ENCODE data around the gene MYO15B. TPM values are rescaled to one million over a fixed set of nuclear protein-coding genes. Genes with fewer than 3 reads are reported as not detected.

Gene MYO15B
- total and polyA plus RNA-seq, 2 donors (not counting 3 experiments of a cell fraction or from before 2014, with no cell fraction given) = 10.2 to 87.8 TPM

DNA sequence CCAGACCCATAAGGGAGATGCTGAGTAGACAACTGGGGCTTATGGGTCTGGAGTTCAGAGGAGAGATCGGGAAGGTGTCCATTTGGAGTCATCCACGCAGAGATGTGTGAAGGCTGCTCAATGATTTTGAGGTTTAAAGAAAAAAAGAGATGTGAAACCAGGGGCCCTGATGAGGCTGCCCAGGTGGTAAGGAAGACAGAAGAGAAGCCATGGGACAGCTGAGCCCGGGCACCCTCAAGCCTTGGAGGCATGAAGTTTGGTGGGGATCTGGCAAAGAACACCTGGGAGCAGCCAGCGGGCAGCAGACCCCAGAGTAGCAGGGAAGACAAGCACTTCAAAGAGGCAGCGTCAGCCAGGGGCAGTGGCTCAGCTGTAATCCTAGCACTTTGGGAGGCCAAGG lies 20.8 kb upstream of the MYO15B start:
- Histone ChIP-seq H3K4me2 (ENCODE audit: insufficient read depth, low read length) (no peak overlapping the region), H3K4me1 (ENCODE audit: control insufficient read depth, extremely low read depth, insufficient read depth, low read length) (peaks cover 9% of the 10 kb centered on the region), H3K9me3 (replicated peaks; ENCODE audit: control insufficient read depth, insufficient read depth, low read length) (no peaks in the 10 kb centered on the region), H2AFZ (ENCODE audit: low read depth, low read length) (no peak overlapping the region), H3K27me3 (ENCODE audit: control insufficient read depth in 2 of 2, insufficient read depth in 2 of 2, low read length in 2 of 2) (no peaks in the 10 kb centered on the region), H3K27ac (ENCODE audit: insufficient read depth, low read depth, low read length) (no peak overlapping the region), H3K4me3 (replicated peaks in 1 of 3; ENCODE audit: insufficient read depth in 1 of 3, low read depth in 1 of 3, low read length in 3 of 3) (no peak overlapping the region), H3K36me3 (ENCODE audit: control insufficient read depth in 2 of 2, extremely low read depth in 1 of 2, insufficient read depth in 2 of 2, low read length in 2 of 2) (no peaks in the 10 kb centered on the region), H3K9me1 (replicated peaks; ENCODE audit: control insufficient read depth, extremely low read depth, insufficient read depth, low read length) (no peaks in the 10 kb centered on the region), H3K79me2 (ENCODE audit: control insufficient read depth, insufficient read depth, low read length) (no peaks in the 10 kb centered on the region), H3K9ac (replicated peaks; ENCODE audit: extremely low read depth, insufficient read depth, low read length) (no peak overlapping the region), H4K20me1 (replicated peaks; ENCODE audit: control insufficient read depth, extremely low read depth, insufficient read depth, low read length) (no peaks in the 10 kb centered on the region)
- dilution Hi-C loops (cut with MboI; ENCODE audit: extremely low pct_ligation_motif_present, low sequenced_read_pairs) = no loop called here
- DNase-seq (ENCODE audit: low read depth, low spot score) = no peak
- intact Hi-C loops (cut with micrococcal nuclease) = no loop called here
- POLR2A ChIA-PET = no interaction called here
- no TSS peak for BruUV-seq (replicated peaks)
- CTCF ChIA-PET = no interaction called here
- TF ChIP-seq JUN (IDR thresholded peaks at IDR 0.05; ENCODE audit: borderline replicate concordance, insufficient read depth, insufficient read length, low read depth) = no peak
- no peak for FAIRE-seq

DNA sequence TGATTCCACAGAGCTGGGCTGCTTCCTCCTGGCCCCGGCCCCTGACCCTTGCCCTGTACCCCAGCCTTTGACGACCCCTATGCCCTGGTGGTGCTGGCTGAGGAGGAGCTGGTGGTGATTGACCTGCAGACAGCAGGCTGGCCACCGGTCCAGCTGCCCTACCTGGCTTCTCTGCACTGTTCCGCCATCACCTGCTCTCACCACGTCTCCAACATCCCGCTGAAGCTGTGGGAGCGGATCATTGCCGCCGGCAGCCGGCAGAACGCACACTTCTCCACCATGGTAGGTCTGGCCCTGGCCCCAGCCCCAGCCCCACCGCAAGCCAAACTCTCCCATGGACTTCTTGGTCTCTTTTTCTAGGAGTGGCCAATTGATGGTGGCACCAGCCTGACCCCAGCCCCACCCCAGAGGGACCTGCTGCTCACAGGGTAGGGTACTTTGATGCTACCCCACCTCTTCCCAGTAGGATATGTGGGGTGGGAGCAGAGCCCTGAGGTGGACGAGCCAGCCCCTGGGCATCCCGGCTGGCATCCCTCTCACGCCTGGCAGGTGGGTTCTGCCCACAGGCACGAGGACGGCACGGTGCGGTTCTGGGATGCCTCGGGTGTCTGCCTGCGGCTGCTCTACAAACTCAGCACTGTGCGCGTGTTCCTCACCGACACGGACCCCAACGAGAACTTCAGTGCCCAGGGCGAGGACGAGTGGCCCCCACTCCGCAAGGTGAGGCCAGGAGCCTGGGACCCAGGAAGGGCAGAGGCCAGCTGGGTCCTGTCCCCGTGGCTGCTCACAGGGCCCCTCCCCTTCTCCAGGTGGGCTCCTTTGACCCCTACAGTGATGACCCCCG lies 19.0 kb upstream of the MYO15B start:
- Histone ChIP-seq H3K9ac (replicated peaks; ENCODE audit: extremely low read depth, insufficient read depth, low read length) (no peak overlapping the region), H3K4me2 (ENCODE audit: insufficient read depth, low read length) (no peak overlapping the region), H3K9me3 (replicated peaks; ENCODE audit: control insufficient read depth, insufficient read depth, low read length) (no peaks in the 10 kb centered on the region), H2AFZ (ENCODE audit: low read depth, low read length) (no peak overlapping the region), H4K20me1 (replicated peaks; ENCODE audit: control insufficient read depth, extremely low read depth, insufficient read depth, low read length) (no peaks in the 10 kb centered on the region), H3K4me3 (replicated peaks in 1 of 3; ENCODE audit: insufficient read depth in 1 of 3, low read depth in 1 of 3, low read length in 3 of 3) (no peak overlapping the region), H3K9me1 (replicated peaks; ENCODE audit: control insufficient read depth, extremely low read depth, insufficient read depth, low read length) (no peaks in the 10 kb centered on the region), H3K4me1 (ENCODE audit: control insufficient read depth, extremely low read depth, insufficient read depth, low read length) (peaks cover 9% of the 10 kb centered on the region), H3K27ac (ENCODE audit: insufficient read depth, low read depth, low read length) (no peak overlapping the region), H3K79me2 (ENCODE audit: control insufficient read depth, insufficient read depth, low read length) (no peaks in the 10 kb centered on the region), H3K36me3 (ENCODE audit: control insufficient read depth in 2 of 2, extremely low read depth in 1 of 2, insufficient read depth in 2 of 2, low read length in 2 of 2) (no peaks in the 10 kb centered on the region), H3K27me3 (ENCODE audit: control insufficient read depth in 2 of 2, insufficient read depth in 2 of 2, low read length in 2 of 2) (no peaks in the 10 kb centered on the region)
- ChIA-PET POLR2A (interaction anchor here (0.5 kb wide), 1 partner anchor 142 kb away, joined by 3 read pairs; no protein-coding TSS in a partner anchor), CTCF (no interaction called here)
- FAIRE-seq = no peak
- no peak for TF ChIP-seq POLR2A (IDR thresholded peaks at IDR 0.05; ENCODE audit: low read depth, low read length)
- no peak for TF ChIP-seq GATA2 (IDR thresholded peaks at IDR 0.05; ENCODE audit: insufficient read depth, insufficient read length, low read depth, low read length)
- TF ChIP-seq EZH2 (IDR thresholded peaks at IDR 0.05; ENCODE audit: borderline replicate concordance, low read depth, low read length, severe bottlenecking) = no peak
- no peak for TF ChIP-seq FOS (IDR thresholded peaks at IDR 0.05; ENCODE audit: borderline replicate concordance, insufficient read depth, low read length)
- TF ChIP-seq MYC (IDR thresholded peaks at IDR 0.05; ENCODE audit: low read depth, low read length) = no peak
- no peak for TF ChIP-seq JUN (IDR thresholded peaks at IDR 0.05; ENCODE audit: borderline replicate concordance, insufficient read depth, insufficient read length, low read depth)
- TF ChIP-seq CTCF (IDR thresholded peaks at IDR 0.05; ENCODE audit: extremely low read depth in 1 of 2, insufficient read depth in 1 of 2, low read depth in 1 of 2, low read length in 2 of 2) = no peak
- TF ChIP-seq, protein P1, sequence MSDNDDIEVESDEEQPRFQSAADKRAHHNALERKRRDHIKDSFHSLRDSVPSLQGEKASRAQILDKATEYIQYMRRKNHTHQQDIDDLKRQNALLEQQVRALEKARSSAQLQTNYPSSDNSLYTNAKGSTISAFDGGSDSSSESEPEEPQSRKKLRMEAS (IDR thresholded peaks at IDR 0.05; ENCODE audit: insufficient read depth, insufficient read length) = no peak
- no peak for TF ChIP-seq POLR2AphosphoS5 (IDR thresholded peaks at IDR 0.05; ENCODE audit: insufficient read depth, low read depth, low read length)
- dilution Hi-C loops (cut with MboI; ENCODE audit: extremely low pct_ligation_motif_present, low sequenced_read_pairs) = no loop called here
- BruUV-seq (replicated peaks) = no TSS peak
- no peak for DNase-seq (ENCODE audit: low read depth, low spot score)
- intact Hi-C loops (cut with micrococcal nuclease) = no loop called here
